ENCODE data around the gene CD96.
"Not testable (repeated sequence)": the region's sequence is repeated elsewhere in the genome, so short reads cannot be mapped to it uniquely, and the experiment has no call there.

DNA sequence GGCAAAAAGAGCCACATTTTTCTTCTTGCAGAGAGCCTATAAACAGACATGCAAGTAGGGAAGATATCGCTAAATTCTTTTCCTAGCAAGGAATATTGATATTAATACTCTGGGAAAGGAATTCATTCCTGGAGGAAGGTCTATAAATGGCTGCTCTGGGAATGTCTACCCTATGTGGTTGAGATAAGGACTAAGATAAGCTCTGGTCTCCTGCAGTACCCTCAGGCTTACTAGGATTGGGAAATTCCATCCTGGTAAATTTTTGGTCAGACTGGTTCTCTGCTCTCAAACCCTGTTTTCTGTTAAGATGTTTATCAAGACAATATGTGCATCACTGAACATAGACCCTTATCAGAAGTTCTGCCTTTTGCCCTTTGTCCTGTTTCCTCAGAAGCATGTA is 17.5 kb upstream of the CD96 start:
- not testable (repeated sequence) for TF ChIP-seq CTCF (IDR thresholded peaks at IDR 0.05; ENCODE audit: insufficient read depth, low read length); GABPA (IDR thresholded peaks at IDR 0.05; ENCODE audit: low read depth); REST (IDR thresholded peaks at IDR 0.05; ENCODE audit: insufficient replicate concordance, low read depth); POLR2AphosphoS5 (IDR thresholded peaks at IDR 0.05; ENCODE audit: low read depth)

Measured in HL-60 (cell line).